ENCODE results near the gene VIPR2. TPM values are rescaled to one million over a fixed set of nuclear protein-coding genes. Genes with fewer than 3 reads are reported as not detected.

VIPR2 gene
- total RNA-seq, 1 experiment from 2014 or later = not detected

- intact Hi-C loops (cut with micrococcal nuclease) = no loop called here
- CTCF ChIA-PET = no interaction called here
- BruUV-seq (replicated peaks) = no TSS peak
- H3K4me3 Mint-ChIP-seq (ENCODE audit: unreplicated experiment) = no peak overlapping the region
- TF ChIP-seq, protein P1, sequence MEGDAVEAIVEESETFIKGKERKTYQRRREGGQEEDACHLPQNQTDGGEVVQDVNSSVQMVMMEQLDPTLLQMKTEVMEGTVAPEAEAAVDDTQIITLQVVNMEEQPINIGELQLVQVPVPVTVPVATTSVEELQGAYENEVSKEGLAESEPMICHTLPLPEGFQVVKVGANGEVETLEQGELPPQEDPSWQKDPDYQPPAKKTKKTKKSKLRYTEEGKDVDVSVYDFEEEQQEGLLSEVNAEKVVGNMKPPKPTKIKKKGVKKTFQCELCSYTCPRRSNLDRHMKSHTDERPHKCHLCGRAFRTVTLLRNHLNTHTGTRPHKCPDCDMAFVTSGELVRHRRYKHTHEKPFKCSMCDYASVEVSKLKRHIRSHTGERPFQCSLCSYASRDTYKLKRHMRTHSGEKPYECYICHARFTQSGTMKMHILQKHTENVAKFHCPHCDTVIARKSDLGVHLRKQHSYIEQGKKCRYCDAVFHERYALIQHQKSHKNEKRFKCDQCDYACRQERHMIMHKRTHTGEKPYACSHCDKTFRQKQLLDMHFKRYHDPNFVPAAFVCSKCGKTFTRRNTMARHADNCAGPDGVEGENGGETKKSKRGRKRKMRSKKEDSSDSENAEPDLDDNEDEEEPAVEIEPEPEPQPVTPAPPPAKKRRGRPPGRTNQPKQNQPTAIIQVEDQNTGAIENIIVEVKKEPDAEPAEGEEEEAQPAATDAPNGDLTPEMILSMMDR (IDR thresholded peaks at IDR 0.05; ENCODE audit: unreplicated experiment) = no peak
- H3K4me1 Mint-ChIP-seq (ENCODE audit: insufficient read depth, unreplicated experiment) = no peaks in the 10 kb centered on the region
- no peaks in the 10 kb centered on the region for H3K9me3 Mint-ChIP-seq (ENCODE audit: unreplicated experiment)
- no peaks in the 10 kb centered on the region for H3K36me3 Mint-ChIP-seq (ENCODE audit: insufficient read depth, unreplicated experiment)
- POLR2A ChIA-PET = no interaction called here
- no peak for DNase-seq (ENCODE audit: unreplicated experiment)
- no peak overlapping the region for H3K27ac Mint-ChIP-seq (ENCODE audit: low read depth, unreplicated experiment)
- no peaks in the 10 kb centered on the region for H3K27me3 Mint-ChIP-seq (ENCODE audit: insufficient read depth, unreplicated experiment)
Measured at GRCh38 chr7:159033473-159033825, 111.2 kb downstream of the VIPR2 start.

- Mint-ChIP-seq H3K27me3 (ENCODE audit: insufficient read depth, unreplicated experiment) (no peaks in the 10 kb centered on the region), H3K27ac (ENCODE audit: low read depth, unreplicated experiment) (no peak overlapping the region), H3K36me3 (ENCODE audit: insufficient read depth, unreplicated experiment) (no peaks in the 10 kb centered on the region), H3K4me1 (ENCODE audit: insufficient read depth, unreplicated experiment) (peaks cover 2% of the 10 kb centered on the region), H3K4me3 (ENCODE audit: unreplicated experiment) (no peak overlapping the region), H3K9me3 (ENCODE audit: unreplicated experiment) (no peaks in the 10 kb centered on the region)
- ChIA-PET CTCF (no interaction called here), POLR2A (no interaction called here)
- intact Hi-C loops (cut with micrococcal nuclease) = no loop called here
- BruUV-seq (replicated peaks) = no TSS peak
- TF ChIP-seq, protein P1 (IDR thresholded peaks at IDR 0.05; ENCODE audit: unreplicated experiment) = no peak
- no peak for DNase-seq (ENCODE audit: unreplicated experiment)
Measured at GRCh38 chr7:159032753-159033472, 111.8 kb downstream of the VIPR2 start.

DNA sequence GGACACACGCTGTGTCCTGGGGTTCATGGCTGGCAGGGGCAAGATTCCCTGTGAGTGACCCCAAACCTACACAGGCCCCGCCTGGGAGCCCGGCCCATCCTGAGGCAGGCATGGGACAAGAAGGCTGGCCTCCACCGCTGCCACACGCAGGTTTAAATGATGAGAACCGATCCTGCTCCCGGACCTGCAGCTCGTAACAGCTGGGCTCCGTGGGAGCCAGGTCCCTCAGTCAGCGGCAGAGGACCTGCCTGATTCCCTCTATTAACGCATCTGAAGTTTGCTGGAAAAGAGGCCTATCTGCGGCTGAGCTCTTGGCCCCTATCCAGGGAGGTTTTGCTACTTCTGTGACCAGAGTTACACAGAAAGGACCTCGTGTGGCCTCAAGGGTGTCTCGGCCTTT lies 112.3 kb downstream of the VIPR2 start:
- DNase-seq (ENCODE audit: unreplicated experiment) = no peak
- ChIA-PET CTCF (interaction anchor here (0.6 kb wide), 1 partner anchor 185 kb away, joined by 3 read pairs; no protein-coding TSS in a partner anchor), POLR2A (no interaction called here)
- no peaks in the 10 kb centered on the region for H3K27me3 Mint-ChIP-seq (ENCODE audit: insufficient read depth, unreplicated experiment)
- TF ChIP-seq, protein P1 (IDR thresholded peaks at IDR 0.05; ENCODE audit: unreplicated experiment) = no peak
- H3K4me3 Mint-ChIP-seq (ENCODE audit: unreplicated experiment) = no peak overlapping the region
- H3K4me1 Mint-ChIP-seq (ENCODE audit: insufficient read depth, unreplicated experiment) = peaks cover 8% of the 10 kb centered on the region
- no peaks in the 10 kb centered on the region for H3K36me3 Mint-ChIP-seq (ENCODE audit: insufficient read depth, unreplicated experiment)
- intact Hi-C loops (cut with micrococcal nuclease) = no loop called here
- BruUV-seq (replicated peaks) = no TSS peak
- no peaks in the 10 kb centered on the region for H3K9me3 Mint-ChIP-seq (ENCODE audit: unreplicated experiment)
- no peak overlapping the region for H3K27ac Mint-ChIP-seq (ENCODE audit: low read depth, unreplicated experiment)

DNA sequence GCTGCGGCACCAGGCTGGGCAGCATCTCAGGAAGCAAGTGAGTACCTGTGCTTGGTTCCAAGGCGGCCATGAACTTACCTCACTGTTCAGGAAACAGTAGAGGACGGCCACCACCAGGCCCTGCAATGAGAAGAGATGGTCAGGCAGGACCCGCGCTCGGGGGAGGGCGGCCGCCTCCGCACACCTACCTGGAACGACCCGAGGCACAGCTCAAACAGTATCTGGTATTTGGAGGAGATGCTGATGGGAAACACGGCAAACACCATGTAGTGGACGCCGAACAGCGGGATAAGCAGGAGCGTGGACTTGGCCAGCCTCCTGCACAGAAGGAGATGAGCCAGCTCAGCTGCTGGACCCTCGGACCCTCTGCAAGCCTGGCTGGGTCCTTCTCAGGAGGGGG lies 112.9 kb downstream of the VIPR2 start:
- TF ChIP-seq, protein P1 (IDR thresholded peaks at IDR 0.05; ENCODE audit: unreplicated experiment) = no peak
- H3K36me3 Mint-ChIP-seq (ENCODE audit: insufficient read depth, unreplicated experiment) = no peaks in the 10 kb centered on the region
- H3K4me3 Mint-ChIP-seq (ENCODE audit: unreplicated experiment) = no peak overlapping the region
- H3K27me3 Mint-ChIP-seq (ENCODE audit: insufficient read depth, unreplicated experiment) = no peaks in the 10 kb centered on the region
- intact Hi-C loops (cut with micrococcal nuclease) = no loop called here
- no peak overlapping the region for H3K27ac Mint-ChIP-seq (ENCODE audit: low read depth, unreplicated experiment)
- ChIA-PET POLR2A (no interaction called here), CTCF (interaction anchor here (0.6 to 1.0 kb wide), 2 partner anchors 10 to 186 kb away, joined by 3 to 5 read pairs; no protein-coding TSS in a partner anchor)
- H3K9me3 Mint-ChIP-seq (ENCODE audit: unreplicated experiment) = no peaks in the 10 kb centered on the region
- DNase-seq (ENCODE audit: unreplicated experiment) = no peak
- H3K4me1 Mint-ChIP-seq (ENCODE audit: insufficient read depth, unreplicated experiment) = peaks cover 11% of the 10 kb centered on the region
- no TSS peak for BruUV-seq (replicated peaks)
